ENCODE measurements around the gene ADGRV1. TPM values are rescaled to one million over a fixed set of nuclear protein-coding genes. Genes with fewer than 3 reads are reported as not detected.
"Not testable (repeated sequence)": the region's sequence is repeated elsewhere in the genome, so short reads cannot be mapped to it uniquely, and the experiment has no call there.

ADGRV1 gene
- total and polyA plus RNA-seq, 8 donors = 0.75 to 10.3 (median 4.0) TPM

- Histone ChIP-seq H3K4me3 (no peak overlapping the region), H3K27ac (no peak overlapping the region), H3K36me3 (no peaks in the 10 kb centered on the region), H3K4me1 (no peaks in the 10 kb centered on the region), H3K9me3 (no peaks in the 10 kb centered on the region), H3K27me3 (no peaks in the 10 kb centered on the region)
- TF ChIP-seq POLR2A (IDR thresholded peaks at IDR 0.05) (no peak), CTCF (IDR thresholded peaks at IDR 0.05) (no peak), EP300 (IDR thresholded peaks at IDR 0.05) (no peak), POLR2AphosphoS5 (IDR thresholded peaks at IDR 0.05) (no peak)
- DNase-seq = no peak
- 79 to 92% (median 89%) methylated on average over 7 of the region's 7 CpGs for WGBS, 5 donors
- intact Hi-C loops (cut with DNase I; ENCODE audit: low total_unique reads) = no loop called here
These were observed 39.7 kb downstream of the ADGRV1 start for GRCh38 chr5:90598293-90598692.

- DNase-seq; H3K4me1 ChIP-seq; H3K4me3 ChIP-seq; H3K36me3 ChIP-seq; H3K9me3 ChIP-seq; H3K27me3 ChIP-seq; intact Hi-C loops (cut with DNase I; ENCODE audit: low total_unique reads); H3K27ac ChIP-seq: not testable (repeated sequence)
- WGBS, 5 donors = 90 to 100% (median 95%) methylated on average over 3 of the region's 3 CpGs
These were observed 41.7 kb downstream of the ADGRV1 start for GRCh38 chr5:90600307-90600706.

- 58 to 64% (median 63%) methylated on average over 2 of the region's 2 CpGs for WGBS, 5 donors
These were observed 42.9 kb downstream of the ADGRV1 start for GRCh38 chr5:90601468-90601867.

GRCh38 chr5:90602681-90603080 is 44.1 kb downstream of the ADGRV1 start:
- Histone ChIP-seq H3K4me3 (no peak overlapping the region), H3K27me3 (no peaks in the 10 kb centered on the region), H3K36me3 (no peaks in the 10 kb centered on the region), H3K4me1 (no peaks in the 10 kb centered on the region), H3K27ac (no peak overlapping the region), H3K9me3 (no peaks in the 10 kb centered on the region)
- DNase-seq = no peak
- TF ChIP-seq CTCF (IDR thresholded peaks at IDR 0.05) (no peak), POLR2AphosphoS5 (IDR thresholded peaks at IDR 0.05) (no peak), POLR2A (IDR thresholded peaks at IDR 0.05) (no peak), EP300 (IDR thresholded peaks at IDR 0.05) (no peak)
- intact Hi-C loops (cut with DNase I; ENCODE audit: low total_unique reads) = no loop called here
- 40 to 74% (median 57%) methylated on average over 1 of the region's 1 CpG for WGBS, 5 donors

More at GRCh38 chr5:90601468-90601867, 42.9 kb downstream of the ADGRV1 start:
- no peak overlapping the region for H3K4me3 ChIP-seq
- H3K36me3 ChIP-seq = no peaks in the 10 kb centered on the region
- DNase-seq = no peak
- intact Hi-C loops (cut with DNase I; ENCODE audit: low total_unique reads) = no loop called here
- no peaks in the 10 kb centered on the region for H3K9me3 ChIP-seq
- H3K27ac ChIP-seq = no peak overlapping the region
- no peaks in the 10 kb centered on the region for H3K27me3 ChIP-seq
- TF ChIP-seq POLR2AphosphoS5 (IDR thresholded peaks at IDR 0.05) (no peak), EP300 (IDR thresholded peaks at IDR 0.05) (no peak), POLR2A (IDR thresholded peaks at IDR 0.05) (no peak), CTCF (IDR thresholded peaks at IDR 0.05) (no peak)
- no peaks in the 10 kb centered on the region for H3K4me1 ChIP-seq

GRCh38 chr5:90606539-90606938 is 47.9 kb downstream of the ADGRV1 start:
- Histone ChIP-seq H3K4me3 (no peak overlapping the region), H3K4me1 (no peaks in the 10 kb centered on the region), H3K27me3 (no peaks in the 10 kb centered on the region), H3K9me3 (no peaks in the 10 kb centered on the region), H3K36me3 (no peaks in the 10 kb centered on the region), H3K27ac (no peak overlapping the region)
- TF ChIP-seq CTCF (IDR thresholded peaks at IDR 0.05) = no peak
- no peak for TF ChIP-seq POLR2A (IDR thresholded peaks at IDR 0.05)
- no peak for TF ChIP-seq POLR2AphosphoS5 (IDR thresholded peaks at IDR 0.05)
- no peak for TF ChIP-seq EP300 (IDR thresholded peaks at IDR 0.05)
- intact Hi-C loops (cut with DNase I; ENCODE audit: low total_unique reads) = no loop called here
- 42 to 54% (median 45%) methylated on average over 2 of the region's 2 CpGs for WGBS, 5 donors
- DNase-seq = no peak

Data from stomach (tissue), 9 donors.